ENCODE measurements around the gene HNRNPDL.
"Not testable (repeated sequence)": the region's sequence is repeated elsewhere in the genome, so short reads cannot be mapped to it uniquely, and the experiment has no call there.

The HNRNPDL gene

GRCh38 chr4:82425478-82425877, 4.8 kb downstream of the HNRNPDL start:
- no peak for DNase-seq (ENCODE audit: low read depth)
- no peak for TF ChIP-seq CTCF (IDR thresholded peaks at IDR 0.05; ENCODE audit: insufficient read depth, low read depth, low read length, missing control alignments)
- H3K4me3 ChIP-seq (ENCODE audit: low read length): no peak overlapping the region

- no peak overlapping the region for H3K4me3 ChIP-seq (ENCODE audit: low read length)
- peak; percentile 56 for DNase-seq (ENCODE audit: low read depth)
- no peak for TF ChIP-seq CTCF (IDR thresholded peaks at IDR 0.05; ENCODE audit: insufficient read depth, low read depth, low read length, missing control alignments)
Measured at GRCh38 chr4:82423245-82424054, 6.8 kb downstream of the HNRNPDL start.

GRCh38 chr4:82422616-82423015, 7.6 kb downstream of the HNRNPDL start:
- H3K4me3 ChIP-seq (ENCODE audit: low read length): no peak overlapping the region
- DNase-seq (ENCODE audit: low read depth): no peak
- no peak for TF ChIP-seq CTCF (IDR thresholded peaks at IDR 0.05; ENCODE audit: insufficient read depth, low read depth, low read length, missing control alignments)

GRCh38 chr4:82421796-82422560, 8.3 kb downstream of the HNRNPDL start:
- H3K4me3 ChIP-seq (ENCODE audit: low read length): no peak overlapping the region
- no peak for DNase-seq (ENCODE audit: low read depth)
- TF ChIP-seq CTCF (IDR thresholded peaks at IDR 0.05; ENCODE audit: insufficient read depth, low read depth, low read length, missing control alignments): no peak

- DNase-seq (ENCODE audit: low read depth): no peak
- no peak for TF ChIP-seq CTCF (IDR thresholded peaks at IDR 0.05; ENCODE audit: insufficient read depth, low read depth, low read length, missing control alignments)
Measured at GRCh38 chr4:82419451-82419850, 10.8 kb downstream of the HNRNPDL start.

GRCh38 chr4:82415922-82416365, 14.3 kb downstream of the HNRNPDL start:
- H3K4me3 ChIP-seq (ENCODE audit: low read length): no peak overlapping the region
- no peak for TF ChIP-seq CTCF (IDR thresholded peaks at IDR 0.05; ENCODE audit: insufficient read depth, low read depth, low read length, missing control alignments)
- DNase-seq (ENCODE audit: low read depth): no peak

More at GRCh38 chr4:82419451-82419850, 10.8 kb downstream of the HNRNPDL start:
- H3K4me3 ChIP-seq (ENCODE audit: low read length): no peak overlapping the region

GRCh38 chr4:82415061-82415460, 15.2 kb downstream of the HNRNPDL start:
- not testable (repeated sequence) for H3K4me3 ChIP-seq (ENCODE audit: low read length); DNase-seq (ENCODE audit: low read depth)
